SK-N-SH treated with all-trans-retinoic acid at 6 μM for 48 hours (cell line): ENCODE data around the gene ARID4B.

Source experiments
- ATAC-seq: fragments of 200-7000 bp; cut with Tn5 transposase; 3 replicates; pipeline ENCODE4 v1.9.1; 2020; ENCODE audit warnings: mild to moderate bottlenecking, moderate library complexity
- ARNTL ChIP-seq: fragments of 450-650 bp; formaldehyde crosslinking; IDR thresholded peaks from 2 replicates; pipeline ENCODE4 v1.5.0; 2020; ENCODE audit warnings: low read depth, mild to moderate bottlenecking, moderate library complexity, borderline replicate concordance
- CREB5 ChIP-seq: fragments of 250-450 bp; sonication (Bioruptor Pico); IDR thresholded peaks from 2 replicates; pipeline ENCODE4 v1.5.1; 2020; ENCODE audit warnings: low read depth, mild to moderate bottlenecking, moderate library complexity
- CSDC2 ChIP-seq: fragments of 250-450 bp; sonication (Bioruptor Pico); IDR thresholded peaks from 2 replicates; pipeline ENCODE4 v1.5.0; 2020; ENCODE audit warnings: mild to moderate bottlenecking, moderate library complexity
- ESRRG ChIP-seq: fragments of 250-450 bp; sonication (Bioruptor Pico); IDR thresholded peaks from 2 replicates; pipeline ENCODE4 v1.6.1; 2021; ENCODE audit warnings: mild to moderate bottlenecking
- GLIS3 ChIP-seq: fragments of 250-450 bp; sonication (Bioruptor Pico); IDR thresholded peaks from 2 replicates; pipeline ENCODE4 v1.5.0; 2020; ENCODE audit warnings: mild to moderate bottlenecking, moderate library complexity
- ISL1 ChIP-seq: fragments of 250-450 bp; sonication (Bioruptor Pico); IDR thresholded peaks from 2 replicates; pipeline ENCODE4 v2.1.2; 2022; ENCODE audit warnings: mild to moderate bottlenecking, moderate library complexity
- OSR1 ChIP-seq: fragments of 250-450 bp; sonication (Bioruptor Pico); IDR thresholded peaks from 2 replicates; pipeline ENCODE4 v1.8.0; 2022; ENCODE audit warnings: moderate library complexity, mild to moderate bottlenecking, inconsistent platforms
- PATZ1 ChIP-seq: fragments of 250-450 bp; sonication (Bioruptor Pico); IDR thresholded peaks from 2 replicates; pipeline ENCODE4 v1.8.0; 2020; ENCODE audit warnings: mild to moderate bottlenecking, moderate library complexity, borderline replicate concordance
- POU6F1 ChIP-seq: fragments of 250-450 bp; sonication (Bioruptor Pico); IDR thresholded peaks from 2 replicates; pipeline ENCODE4 v1.8.0; 2021; ENCODE audit warnings: low read depth, mild to moderate bottlenecking, moderate library complexity, borderline replicate concordance
- PPARA ChIP-seq: fragments of 250-450 bp; sonication (Bioruptor Pico); IDR thresholded peaks from 2 replicates; pipeline ENCODE4 v1.5.0; 2020; ENCODE audit warnings: mild to moderate bottlenecking, borderline replicate concordance
- RARB ChIP-seq: fragments of 250-450 bp; sonication (Bioruptor Pico); IDR thresholded peaks from 2 replicates; pipeline ENCODE4 v1.8.0; 2021; ENCODE audit warnings: mild to moderate bottlenecking, moderate library complexity
- SNAI2 ChIP-seq: fragments of 250-450 bp; sonication (Bioruptor Pico); IDR thresholded peaks from 2 replicates; pipeline ENCODE4 v1.5.0; 2020; ENCODE audit warnings: mild to moderate bottlenecking, moderate library complexity
- TCF4 ChIP-seq: fragments of 250-450 bp; sonication (Bioruptor Pico); IDR thresholded peaks from 2 replicates; pipeline ENCODE4 v1.8.0; 2021; ENCODE audit warnings: mild to moderate bottlenecking, moderate library complexity, borderline replicate concordance
- TOX ChIP-seq: fragments of 250-450 bp; sonication (Bioruptor Pico); IDR thresholded peaks from 2 replicates; pipeline ENCODE4 v1.8.0; 2021; ENCODE audit warnings: mild to moderate bottlenecking, moderate library complexity, borderline replicate concordance
- TSHZ2 ChIP-seq: fragments of 250-450 bp; sonication (Bioruptor Pico); IDR thresholded peaks from 2 replicates; pipeline ENCODE4 v1.5.0; 2020; ENCODE audit warnings: mild to moderate bottlenecking, moderate library complexity
- ZC3H10 ChIP-seq: fragments of 250-450 bp; sonication (Bioruptor Pico); IDR thresholded peaks from 2 replicates; pipeline ENCODE4 v1.5.1; 2021; ENCODE audit warnings: mild to moderate bottlenecking, moderate library complexity
- ZFP3 ChIP-seq: fragments of 250-450 bp; sonication (Bioruptor Pico); IDR thresholded peaks from 2 replicates; pipeline ENCODE4 v1.5.0; 2020; ENCODE audit warnings: mild to moderate bottlenecking, moderate library complexity
- ZFP30 ChIP-seq: fragments of 450-650 bp; formaldehyde crosslinking; IDR thresholded peaks from 2 replicates; pipeline ENCODE4 v1.5.0; 2022; ENCODE audit warnings: mild to moderate bottlenecking, moderate library complexity
- ZNF70 ChIP-seq: fragments of 450-650 bp; formaldehyde crosslinking; IDR thresholded peaks from 2 replicates; pipeline ENCODE4 v1.5.0; 2020; ENCODE audit warnings: mild to moderate bottlenecking, moderate library complexity
- ZNF8 ChIP-seq: fragments of 450-650 bp; formaldehyde crosslinking; IDR thresholded peaks from 2 replicates; pipeline ENCODE4 v1.5.0; 2020; ENCODE audit warnings: mild to moderate bottlenecking, moderate library complexity

The ARID4B gene

GRCh38 chr1:235158680-235159079 lies 169.3 kb downstream of the ARID4B start:
- no peak for ATAC-seq

GRCh38 chr1:235157150-235157549 lies 170.8 kb downstream of the ARID4B start:
- no peak for ATAC-seq

More at GRCh38 chr1:235158680-235159079, 169.3 kb downstream of the ARID4B start:
- TF ChIP-seq PPARA, result no peak
- TF ChIP-seq ZNF70 (CRISPR knock-in tag), result no peak
- TF ChIP-seq TCF4 (CRISPR knock-in tag), result no peak

GRCh38 chr1:235156740-235157139 lies 171.2 kb downstream of the ARID4B start:
- no peak for TF ChIP-seq ISL1 (CRISPR knock-in tag)
- TF ChIP-seq, all 23 proteins: peak for 0
- ATAC-seq, result no peak

More at GRCh38 chr1:235157150-235157549, 170.8 kb downstream of the ARID4B start:
- TF ChIP-seq PATZ1 (CRISPR knock-in tag) (no peak), PPARA (no peak), TOX (CRISPR knock-in tag) (no peak), ESRRG (CRISPR knock-in tag) (no peak), SNAI2 (CRISPR knock-in tag) (no peak)

GRCh38 chr1:235156265-235156664 lies 171.7 kb downstream of the ARID4B start:
- TF ChIP-seq RARB (no peak), ZFP30 (CRISPR knock-in tag) (no peak), CSDC2 (no peak), POU6F1 (CRISPR knock-in tag) (no peak), ZNF70 (CRISPR knock-in tag) (no peak), ARNTL (CRISPR knock-in tag) (no peak), PPARA (no peak), PATZ1 (CRISPR knock-in tag) (no peak), ZNF8 (CRISPR knock-in tag) (no peak), GLIS3 (CRISPR knock-in tag) (no peak), ZFP3 (CRISPR knock-in tag) (no peak), ZC3H10 (CRISPR knock-in tag) (no peak), TSHZ2 (CRISPR knock-in tag) (no peak), TCF4 (CRISPR knock-in tag) (no peak), OSR1 (CRISPR knock-in tag) (no peak)
- TF ChIP-seq, all 23 proteins: peak for 0
- ATAC-seq, result no peak

- TF ChIP-seq ZFP3 (CRISPR knock-in tag) (no peak), CREB5 (no peak), ZFP30 (CRISPR knock-in tag) (no peak), OSR1 (CRISPR knock-in tag) (no peak), PATZ1 (CRISPR knock-in tag) (no peak), ESRRG (CRISPR knock-in tag) (no peak), RARB (no peak), TSHZ2 (CRISPR knock-in tag) (no peak), GLIS3 (CRISPR knock-in tag) (no peak), ARNTL (CRISPR knock-in tag) (no peak)
- no peak for ATAC-seq
Measured at GRCh38 chr1:235152235-235152634, 175.7 kb downstream of the ARID4B start.
